Chondrocyte (in vitro differentiated cells): ENCODE measurements around the gene PDLIM5. TPM values are rescaled to one million over a fixed set of nuclear protein-coding genes. Genes with fewer than 3 reads are reported as not detected.

Source experiments
- DNase-seq: peaks from one replicate; pipeline ENCODE4 v3.0.0; 2021; ENCODE audit warnings: mixed read lengths, low spot score
- H3K27ac Mint-ChIP-seq: one replicate; pipeline ENCODE4 v1.8.0; 2021; ENCODE audit warnings: mild to moderate bottlenecking, moderate library complexity, mixed read lengths; ENCODE audit not compliant: unreplicated experiment
- H3K27me3 Mint-ChIP-seq: 2 replicates; pipeline ENCODE4 v1.8.0; 2021; ENCODE audit warnings: low read depth, mixed read lengths
- H3K36me3 Mint-ChIP-seq: 2 replicates; pipeline ENCODE4 v1.8.0; 2021; ENCODE audit warnings: low read depth, mixed read lengths
- H3K4me1 Mint-ChIP-seq: 2 replicates; pipeline ENCODE4 v1.8.0; 2021; ENCODE audit warnings: low read depth, mild to moderate bottlenecking, mixed read lengths
- H3K4me3 Mint-ChIP-seq: one replicate; pipeline ENCODE4 v1.8.0; 2021; ENCODE audit warnings: mild to moderate bottlenecking, moderate library complexity, mixed read lengths; ENCODE audit not compliant: unreplicated experiment
- H3K9me3 Mint-ChIP-seq: 2 replicates; pipeline ENCODE4 v1.8.0; 2021; ENCODE audit warnings: low read depth, mixed read lengths
- CTCF ChIP-seq: fragments of 200-600 bp; sonication (generic); IDR thresholded peaks from 2 replicates; pipeline ENCODE4 v1.5.0; 2021; ENCODE audit warnings: antibody characterized with exemption, mild to moderate bottlenecking, moderate library complexity
- total RNA-seq: library from RNA; stranded (reverse); gene quantifications from 3 replicates; pipeline ENCODE4 v1.2.1, GENCODE V29; 2021

Gene PDLIM5
- total RNA-seq, 1 donor from 2014 or later, result 329 TPM

GRCh38 chr4:94561249-94562024, 109.7 kb downstream of the PDLIM5 start:
- H3K27ac Mint-ChIP-seq, result peak overlapping the region; percentile 73
- TF ChIP-seq CTCF, result no peak
- H3K9me3 Mint-ChIP-seq, result peaks cover 3% of the 10 kb centered on the region
- peaks cover 78% of the 10 kb centered on the region for H3K4me1 Mint-ChIP-seq
- H3K4me3 Mint-ChIP-seq, result no peak overlapping the region
- DNase-seq, result no peak
- H3K36me3 Mint-ChIP-seq, result peaks cover 3% of the 10 kb centered on the region
- no peaks in the 10 kb centered on the region for H3K27me3 Mint-ChIP-seq

GRCh38 chr4:94562285-94562684, 110.5 kb downstream of the PDLIM5 start:
- DNase-seq, result no peak
- TF ChIP-seq CTCF, result no peak
- peaks cover 2% of the 10 kb centered on the region for H3K36me3 Mint-ChIP-seq
- H3K9me3 Mint-ChIP-seq, result peaks cover 3% of the 10 kb centered on the region
- peaks cover 80% of the 10 kb centered on the region for H3K4me1 Mint-ChIP-seq
- H3K27ac Mint-ChIP-seq, result peak overlapping the region; percentile 73
- no peaks in the 10 kb centered on the region for H3K27me3 Mint-ChIP-seq
- no peak overlapping the region for H3K4me3 Mint-ChIP-seq

GRCh38 chr4:94564252-94564651, 112.5 kb downstream of the PDLIM5 start:
- H3K27ac Mint-ChIP-seq, result peak overlapping the region; percentile 55
- H3K4me3 Mint-ChIP-seq, result no peak overlapping the region
- no peak for TF ChIP-seq CTCF
- peaks cover 74% of the 10 kb centered on the region for H3K4me1 Mint-ChIP-seq
- no peaks in the 10 kb centered on the region for H3K9me3 Mint-ChIP-seq
- DNase-seq, result no peak
- H3K36me3 Mint-ChIP-seq, result no peaks in the 10 kb centered on the region
- no peaks in the 10 kb centered on the region for H3K27me3 Mint-ChIP-seq

GRCh38 chr4:94566420-94566819, 114.7 kb downstream of the PDLIM5 start:
- Mint-ChIP-seq H3K27ac (no peak overlapping the region), H3K4me1 (peaks cover 62% of the 10 kb centered on the region), H3K9me3 (no peaks in the 10 kb centered on the region), H3K36me3 (no peaks in the 10 kb centered on the region), H3K4me3 (no peak overlapping the region), H3K27me3 (no peaks in the 10 kb centered on the region)
- no peak for DNase-seq
- TF ChIP-seq CTCF, result no peak

GRCh38 chr4:94567811-94568210, 116.1 kb downstream of the PDLIM5 start:
- H3K4me3 Mint-ChIP-seq, result no peak overlapping the region
- no peak for TF ChIP-seq CTCF
- H3K4me1 Mint-ChIP-seq, result peaks cover 57% of the 10 kb centered on the region
- H3K9me3 Mint-ChIP-seq, result no peaks in the 10 kb centered on the region
- H3K27me3 Mint-ChIP-seq, result no peaks in the 10 kb centered on the region
- no peaks in the 10 kb centered on the region for H3K36me3 Mint-ChIP-seq
- peak overlapping the region; percentile 18 for H3K27ac Mint-ChIP-seq
- DNase-seq, result no peak
